Measurements from ENCODE around the gene GJC3.

DNA sequence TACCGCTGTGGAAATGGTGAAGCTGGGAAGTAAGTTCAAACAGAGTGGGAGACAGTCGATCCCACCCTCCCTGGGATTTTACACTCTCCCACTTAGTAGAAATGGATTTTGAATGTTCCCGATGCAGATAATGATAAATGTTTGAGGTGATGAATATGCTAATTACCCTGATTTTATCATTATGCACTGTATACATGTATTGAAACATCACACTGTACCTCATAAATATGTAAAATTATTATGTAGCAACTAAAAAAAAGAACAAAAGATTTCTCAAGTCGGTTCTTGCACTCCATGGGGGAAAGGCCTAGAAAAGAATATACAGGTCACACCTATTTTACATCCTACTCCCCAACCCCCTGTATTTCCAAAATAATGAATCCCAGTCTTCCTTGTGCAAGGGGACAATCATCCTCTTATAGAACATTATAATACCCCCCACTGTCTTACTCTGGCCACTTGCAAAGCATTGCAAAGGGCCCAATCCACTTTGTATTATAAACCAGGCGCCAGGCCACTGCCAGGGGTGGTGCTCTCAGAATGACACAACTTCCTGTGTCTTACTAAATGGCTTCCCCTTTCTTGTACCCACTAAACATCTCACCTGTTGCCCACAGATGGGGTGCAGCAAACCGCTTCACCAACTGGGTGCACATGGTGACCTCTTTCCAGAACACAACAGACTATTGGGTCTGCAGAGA is 31.9 kb downstream of the GJC3 start:
- TF ChIP-seq GLIS3 (CRISPR knock-in tag; IDR thresholded peaks at IDR 0.05): no peak
- TF ChIP-seq, protein P1, sequence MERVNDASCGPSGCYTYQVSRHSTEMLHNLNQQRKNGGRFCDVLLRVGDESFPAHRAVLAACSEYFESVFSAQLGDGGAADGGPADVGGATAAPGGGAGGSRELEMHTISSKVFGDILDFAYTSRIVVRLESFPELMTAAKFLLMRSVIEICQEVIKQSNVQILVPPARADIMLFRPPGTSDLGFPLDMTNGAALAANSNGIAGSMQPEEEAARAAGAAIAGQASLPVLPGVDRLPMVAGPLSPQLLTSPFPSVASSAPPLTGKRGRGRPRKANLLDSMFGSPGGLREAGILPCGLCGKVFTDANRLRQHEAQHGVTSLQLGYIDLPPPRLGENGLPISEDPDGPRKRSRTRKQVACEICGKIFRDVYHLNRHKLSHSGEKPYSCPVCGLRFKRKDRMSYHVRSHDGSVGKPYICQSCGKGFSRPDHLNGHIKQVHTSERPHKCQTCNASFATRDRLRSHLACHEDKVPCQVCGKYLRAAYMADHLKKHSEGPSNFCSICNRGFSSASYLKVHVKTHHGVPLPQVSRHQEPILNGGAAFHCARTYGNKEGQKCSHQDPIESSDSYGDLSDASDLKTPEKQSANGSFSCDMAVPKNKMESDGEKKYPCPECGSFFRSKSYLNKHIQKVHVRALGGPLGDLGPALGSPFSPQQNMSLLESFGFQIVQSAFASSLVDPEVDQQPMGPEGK (CRISPR knock-in tag; IDR thresholded peaks at IDR 0.05; ENCODE audit: borderline replicate concordance): no peak
- TF ChIP-seq ZC3H10 (CRISPR knock-in tag; IDR thresholded peaks at IDR 0.05): no peak
- no peak for TF ChIP-seq ESRRG (CRISPR knock-in tag; IDR thresholded peaks at IDR 0.05)
- TF ChIP-seq, protein P2, sequence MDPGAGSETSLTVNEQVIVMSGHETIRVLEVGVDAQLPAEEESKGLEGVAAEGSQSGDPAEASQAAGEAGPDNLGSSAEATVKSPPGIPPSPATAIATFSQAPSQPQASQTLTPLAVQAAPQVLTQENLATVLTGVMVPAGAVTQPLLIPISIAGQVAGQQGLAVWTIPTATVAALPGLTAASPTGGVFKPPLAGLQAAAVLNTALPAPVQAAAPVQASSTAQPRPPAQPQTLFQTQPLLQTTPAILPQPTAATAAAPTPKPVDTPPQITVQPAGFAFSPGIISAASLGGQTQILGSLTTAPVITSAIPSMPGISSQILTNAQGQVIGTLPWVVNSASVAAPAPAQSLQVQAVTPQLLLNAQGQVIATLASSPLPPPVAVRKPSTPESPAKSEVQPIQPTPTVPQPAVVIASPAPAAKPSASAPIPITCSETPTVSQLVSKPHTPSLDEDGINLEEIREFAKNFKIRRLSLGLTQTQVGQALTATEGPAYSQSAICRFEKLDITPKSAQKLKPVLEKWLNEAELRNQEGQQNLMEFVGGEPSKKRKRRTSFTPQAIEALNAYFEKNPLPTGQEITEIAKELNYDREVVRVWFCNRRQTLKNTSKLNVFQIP (CRISPR knock-in tag; IDR thresholded peaks at IDR 0.05; ENCODE audit: borderline replicate concordance, low read depth): no peak
- TF ChIP-seq CREB5 (CRISPR knock-in tag; IDR thresholded peaks at IDR 0.05; ENCODE audit: low read depth): no peak
- no peak for TF ChIP-seq BACH2 (CRISPR knock-in tag; IDR thresholded peaks at IDR 0.05; ENCODE audit: borderline replicate concordance)
- TF ChIP-seq ZFP30 (CRISPR knock-in tag; IDR thresholded peaks at IDR 0.05): no peak
- no peak for TF ChIP-seq ARNTL (CRISPR knock-in tag; IDR thresholded peaks at IDR 0.05; ENCODE audit: borderline replicate concordance, low read depth)
- no peak for TF ChIP-seq RARB (CRISPR knock-in tag; IDR thresholded peaks at IDR 0.05)
- TF ChIP-seq CSDC2 (CRISPR knock-in tag; IDR thresholded peaks at IDR 0.05): no peak
- no peak for TF ChIP-seq SNAI2 (CRISPR knock-in tag; IDR thresholded peaks at IDR 0.05)
- no peak for TF ChIP-seq ZFP3 (CRISPR knock-in tag; IDR thresholded peaks at IDR 0.05)

All from SK-N-SH treated with all-trans-retinoic acid at 6 μM for 48 hours (cell line).